Fibroblast of lung (primary cell): ENCODE measurements around the gene NCOA1. TPM values are rescaled to one million over a fixed set of nuclear protein-coding genes. Genes with fewer than 3 reads are reported as not detected.

Experiments used
- DNase-seq, 2 donors: peaks; one replicate each; pipeline versions ENCODE4 v3.0.0 to v3.0.0-alpha.2; 2010; ENCODE audit warnings: low read depth in 2 of 2
- H2AFZ ChIP-seq: 2 replicates; pipeline ENCODE4 v1.5.1; 2012; ENCODE audit warnings: low read length, control low read depth, inconsistent platforms
- H3K27ac ChIP-seq: 2 replicates; pipeline ENCODE4 v1.5.1; 2011; ENCODE audit warnings: low read length, control low read depth; ENCODE audit not compliant: insufficient read depth
- H3K27me3 ChIP-seq: 2 replicates; pipeline ENCODE4 v1.5.1; 2011; ENCODE audit warnings: mild to moderate bottlenecking, low read length; ENCODE audit not compliant: control insufficient read depth, insufficient read depth
- H3K36me3 ChIP-seq: 2 replicates; pipeline ENCODE4 v1.5.1; 2011; ENCODE audit warnings: low read length; ENCODE audit not compliant: control insufficient read depth, insufficient read depth
- H3K4me1 ChIP-seq: 2 replicates; pipeline ENCODE4 v1.5.1; 2011; ENCODE audit warnings: low read length; ENCODE audit not compliant: control insufficient read depth, insufficient read depth; ENCODE audit errors: extremely low read depth
- H3K4me2 ChIP-seq: 2 replicates; pipeline ENCODE4 v1.5.1; 2011; ENCODE audit warnings: low read length, control low read depth; ENCODE audit not compliant: insufficient read depth; ENCODE audit errors: extremely low read depth
- H3K4me3 ChIP-seq, 4 experiments: fragments of 200-600 bp in 1 of 4; sonication (generic) in 1 of 4; replicated peaks in 1 of 4; 2 replicates each; pipeline ENCODE4 v1.5.1; 2011 to 2016; ENCODE audit warnings: low read length in 4 of 4, low read depth in 3 of 4, mild to moderate bottlenecking in 3 of 4, control low read depth in 2 of 4, inconsistent platforms in 1 of 4, mixed read lengths in 1 of 4; ENCODE audit not compliant: insufficient read depth in 1 of 4; ENCODE audit errors: control extremely low read depth in 1 of 4
- H3K79me2 ChIP-seq: 2 replicates; pipeline ENCODE4 v1.5.1; 2012; ENCODE audit warnings: mild to moderate bottlenecking, low read length, inconsistent platforms; ENCODE audit not compliant: control insufficient read depth, insufficient read depth
- H3K9ac ChIP-seq: 2 replicates; pipeline ENCODE4 v1.5.1; 2011; ENCODE audit warnings: mild to moderate bottlenecking, low read length, control low read depth; ENCODE audit not compliant: insufficient read depth
- H3K9me3 ChIP-seq: 2 replicates; pipeline ENCODE4 v1.5.1; 2012; ENCODE audit warnings: low read depth, low read length; ENCODE audit not compliant: control insufficient read depth, insufficient read depth
- H4K20me1 ChIP-seq: 2 replicates; pipeline ENCODE4 v1.5.1; 2011; ENCODE audit warnings: low read length; ENCODE audit not compliant: control insufficient read depth, insufficient read depth; ENCODE audit errors: extremely low read depth
- EZH2 ChIP-seq: IDR thresholded peaks from 2 replicates; pipeline ENCODE4 v1.5.1; 2012; ENCODE audit warnings: low read length, control low read depth, mild to moderate bottlenecking; ENCODE audit errors: missing control alignments
- polyA plus RNA-seq, 2 donors: library from polyadenylated mRNA; depleted of rRNA in 1 of 2; stranded (reverse) in 1 of 2; unstranded in 1 of 2; fragments of >200 nt; gene quantifications; 2 replicates each; pipeline ENCODE4 v1.2.1, GENCODE V29; 2011 to 2012; ENCODE audit warnings: missing spikeins in 1 of 2
- total RNA-seq: library from RNA; depleted of rRNA; stranded (reverse); fragments of >200 nt; gene quantifications from 2 replicates; pipeline ENCODE4 v1.2.1, GENCODE V29; 2014
- TF ChIP-seq, protein P1 (sequence below), 2 donors: IDR thresholded peaks in 1 of 2; conservative IDR thresholded peaks in 1 of 2; 1 replicate in 1 of 2; 2 replicates in 1 of 2; pipeline ENCODE4 v1.5.1; 2011 to 2012; ENCODE audit warnings: low read length in 2 of 2, control low read depth in 1 of 2, inconsistent platforms in 1 of 2, low read depth in 1 of 2, mild to moderate bottlenecking in 1 of 2

The NCOA1 gene
- total and polyA plus RNA-seq, 2 donors (not counting 1 experiment from before 2014, with no cell fraction given) = 15.5 to 19.8 TPM

- Histone ChIP-seq H3K27me3 (no peaks in the 10 kb centered on the region), H3K9me3 (no peaks in the 10 kb centered on the region), H2AFZ (no peak overlapping the region), H3K79me2 (peaks cover 46% of the 10 kb centered on the region), H3K27ac (no peak overlapping the region), H3K9ac (no peak overlapping the region), H3K4me1 (peaks cover 5% of the 10 kb centered on the region), H3K4me2 (no peak overlapping the region), H3K36me3 (peaks cover 4% of the 10 kb centered on the region), H4K20me1 (no peaks in the 10 kb centered on the region), H3K4me3 (no peak overlapping the region)
- TF ChIP-seq, protein P1, sequence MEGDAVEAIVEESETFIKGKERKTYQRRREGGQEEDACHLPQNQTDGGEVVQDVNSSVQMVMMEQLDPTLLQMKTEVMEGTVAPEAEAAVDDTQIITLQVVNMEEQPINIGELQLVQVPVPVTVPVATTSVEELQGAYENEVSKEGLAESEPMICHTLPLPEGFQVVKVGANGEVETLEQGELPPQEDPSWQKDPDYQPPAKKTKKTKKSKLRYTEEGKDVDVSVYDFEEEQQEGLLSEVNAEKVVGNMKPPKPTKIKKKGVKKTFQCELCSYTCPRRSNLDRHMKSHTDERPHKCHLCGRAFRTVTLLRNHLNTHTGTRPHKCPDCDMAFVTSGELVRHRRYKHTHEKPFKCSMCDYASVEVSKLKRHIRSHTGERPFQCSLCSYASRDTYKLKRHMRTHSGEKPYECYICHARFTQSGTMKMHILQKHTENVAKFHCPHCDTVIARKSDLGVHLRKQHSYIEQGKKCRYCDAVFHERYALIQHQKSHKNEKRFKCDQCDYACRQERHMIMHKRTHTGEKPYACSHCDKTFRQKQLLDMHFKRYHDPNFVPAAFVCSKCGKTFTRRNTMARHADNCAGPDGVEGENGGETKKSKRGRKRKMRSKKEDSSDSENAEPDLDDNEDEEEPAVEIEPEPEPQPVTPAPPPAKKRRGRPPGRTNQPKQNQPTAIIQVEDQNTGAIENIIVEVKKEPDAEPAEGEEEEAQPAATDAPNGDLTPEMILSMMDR (conservative IDR thresholded peaks at IDR 0.05 in 1 of 2, IDR thresholded peaks at IDR 0.05 in 1 of 2; ENCODE audit: low read depth in 1 of 2, low read length in 2 of 2) = no peak
- TF ChIP-seq EZH2 = no peak
- DNase-seq = no peak
Observed at GRCh38 chr2:24814516-24814915, 323.5 kb downstream of the NCOA1 start.

DNA sequence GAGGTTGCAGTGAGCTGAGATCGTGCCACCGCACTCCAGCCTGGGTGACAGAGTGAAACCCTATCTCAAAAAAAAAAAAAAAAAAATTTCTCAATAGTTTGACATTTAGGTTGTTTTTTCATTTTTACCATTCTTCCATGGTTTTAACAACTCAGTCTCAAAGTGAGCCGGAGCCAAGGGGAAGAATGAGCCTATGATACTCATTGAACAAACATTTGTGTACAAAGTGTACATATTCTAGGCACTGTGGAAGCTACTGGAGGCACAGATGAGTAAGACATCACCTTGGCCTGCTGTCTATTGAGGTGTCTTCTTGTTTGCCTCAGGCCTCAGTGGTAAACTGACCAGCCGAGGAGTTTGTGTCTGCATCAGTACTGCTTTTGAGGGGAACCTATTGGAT is 324.1 kb downstream of the NCOA1 start:
- H3K4me1 ChIP-seq = peaks cover 2% of the 10 kb centered on the region
- no peaks in the 10 kb centered on the region for H3K27me3 ChIP-seq
- peaks cover 4% of the 10 kb centered on the region for H3K36me3 ChIP-seq
- no peak overlapping the region for H3K27ac ChIP-seq
- H3K9ac ChIP-seq = no peak overlapping the region
- no peak overlapping the region for H3K4me3 ChIP-seq
- TF ChIP-seq EZH2 = no peak
- TF ChIP-seq, protein P1 (conservative IDR thresholded peaks at IDR 0.05 in 1 of 2, IDR thresholded peaks at IDR 0.05 in 1 of 2; ENCODE audit: low read depth in 1 of 2, low read length in 2 of 2) = no peak
- H3K79me2 ChIP-seq = peaks cover 41% of the 10 kb centered on the region
- H3K9me3 ChIP-seq = no peaks in the 10 kb centered on the region
- H3K4me2 ChIP-seq = no peak overlapping the region
- no peaks in the 10 kb centered on the region for H4K20me1 ChIP-seq
- no peak for DNase-seq
- H2AFZ ChIP-seq = no peak overlapping the region

GRCh38 chr2:24816404-24816803 is 325.4 kb downstream of the NCOA1 start:
- Histone ChIP-seq H3K4me3 (no peak overlapping the region), H2AFZ (no peak overlapping the region), H3K9ac (no peak overlapping the region), H3K4me1 (peaks cover 2% of the 10 kb centered on the region), H3K27me3 (no peaks in the 10 kb centered on the region), H4K20me1 (no peaks in the 10 kb centered on the region), H3K4me2 (no peak overlapping the region), H3K9me3 (no peaks in the 10 kb centered on the region), H3K27ac (no peak overlapping the region), H3K36me3 (peaks cover 16% of the 10 kb centered on the region), H3K79me2 (peaks cover 32% of the 10 kb centered on the region)
- DNase-seq = no peak
- TF ChIP-seq, protein P1 (conservative IDR thresholded peaks at IDR 0.05 in 1 of 2, IDR thresholded peaks at IDR 0.05 in 1 of 2; ENCODE audit: low read depth in 1 of 2, low read length in 2 of 2) = no peak
- no peak for TF ChIP-seq EZH2
